HEK293 (cell line): ENCODE data around the gene CUEDC1.
A peak's percentile ranks its signal among the peaks of the same experiment; 100 is the strongest.

Experiments
- CTCF ChIA-PET: fragments of 350-600 bp; formaldehyde crosslinking; extraction: SDS; loops from one replicate; lab custom pipeline; 2021; ENCODE audit warnings: antibody characterized with exemption; lab: Yijun Ruan, JAX
- POLR2A ChIA-PET: fragments of 300-600 bp; formaldehyde crosslinking; extraction: SDS; loops from one replicate; lab custom pipeline; 2020; ENCODE audit warnings: antibody characterized with exemption, inconsistent platforms; lab: Yijun Ruan, JAX
- H3K27ac ChIP-seq: fragments of 200-500 bp; sonication (Bioruptor generic); 2 replicates; pipeline ENCODE4 v1.5.1; 2014; ENCODE audit warnings: low read depth, low read length, control low read depth, inconsistent platforms; ENCODE audit errors: extremely low read depth
- H3K36me3 ChIP-seq, 2 experiments: fragments of 200-500 bp in 1 of 2; sonication (Bioruptor generic) in 1 of 2; 1 replicate in 1 of 2; 2 replicates in 1 of 2; pipeline ENCODE4 v1.5.1; 2014 to 2017; ENCODE audit warnings: inconsistent platforms in 2 of 2, low read length in 2 of 2; ENCODE audit not compliant: control insufficient read depth in 2 of 2, insufficient read depth in 1 of 2
- H3K4me1 ChIP-seq: fragments of 200-500 bp; sonication (Bioruptor generic); 2 replicates; pipeline ENCODE4 v1.5.1; 2014; ENCODE audit warnings: mild to moderate bottlenecking, low read length, inconsistent platforms; ENCODE audit not compliant: control insufficient read depth, insufficient read depth
- H3K4me3 ChIP-seq: 2 replicates; pipeline ENCODE4 v1.5.1; 2011; ENCODE audit warnings: low read depth, mild to moderate bottlenecking, control low read depth, low read length, moderate library complexity
- H3K9me3 ChIP-seq: fragments of 200-500 bp; sonication (Bioruptor generic); 2 replicates; pipeline ENCODE4 v1.5.1; 2014; ENCODE audit warnings: low read depth, low read length, inconsistent platforms; ENCODE audit not compliant: control insufficient read depth, insufficient read depth
- KLF10 ChIP-seq: fragments of 450-650 bp; IDR thresholded peaks from 2 replicates; pipeline ENCODE4 v1.5.1; 2018; ENCODE audit warnings: missing biosample characterization, mild to moderate bottlenecking, missing genetic modification characterization
- RBAK ChIP-seq: fragments of 450-650 bp; formaldehyde crosslinking; IDR thresholded peaks from 2 replicates; pipeline ENCODE4 v1.5.1; 2016; ENCODE audit warnings: missing biosample characterization, missing genetic modification characterization
- REPIN1 ChIP-seq: fragments of 450-650 bp; formaldehyde crosslinking; IDR thresholded peaks from 2 replicates; pipeline ENCODE4 v1.5.1; 2017; ENCODE audit warnings: missing biosample characterization, missing genetic modification characterization, low read depth
- SCRT2 ChIP-seq: fragments of 450-650 bp; formaldehyde crosslinking; IDR thresholded peaks from 2 replicates; pipeline ENCODE4 v1.5.1; 2016; ENCODE audit warnings: missing biosample characterization, missing genetic modification characterization
- ZNF112 ChIP-seq: fragments of 450-650 bp; formaldehyde crosslinking; IDR thresholded peaks from 2 replicates; pipeline ENCODE4 v1.5.0; 2017; ENCODE audit warnings: missing biosample characterization, missing genetic modification characterization
- ZNF155 ChIP-seq: fragments of 450-650 bp; formaldehyde crosslinking; IDR thresholded peaks from 2 replicates; pipeline ENCODE4 v1.5.1; 2016; ENCODE audit warnings: missing biosample characterization, missing genetic modification characterization
- ZNF16 ChIP-seq: fragments of 450-650 bp; formaldehyde crosslinking; IDR thresholded peaks from 2 replicates; pipeline ENCODE4 v1.5.1; 2016; ENCODE audit warnings: low read depth, missing biosample characterization, missing genetic modification characterization
- ZNF184 ChIP-seq: fragments of 450-650 bp; IDR thresholded peaks from 2 replicates; pipeline ENCODE4 v1.5.1; 2018; ENCODE audit warnings: missing biosample characterization, mild to moderate bottlenecking, missing genetic modification characterization
- ZNF600 ChIP-seq: fragments of 450-650 bp; formaldehyde crosslinking; IDR thresholded peaks from 2 replicates; pipeline ENCODE4 v1.5.1; 2016; ENCODE audit warnings: missing biosample characterization, missing genetic modification characterization
- ZNF654 ChIP-seq: fragments of 450-650 bp; formaldehyde crosslinking; IDR thresholded peaks from 2 replicates; pipeline ENCODE4 v1.5.1; 2016; ENCODE audit warnings: low read depth, missing biosample characterization, missing genetic modification characterization
- ZNF660 ChIP-seq: fragments of 450-650 bp; IDR thresholded peaks from 2 replicates; pipeline ENCODE4 v1.5.1; 2018; ENCODE audit warnings: missing biosample characterization, mild to moderate bottlenecking, missing genetic modification characterization
- ZNF707 ChIP-seq: fragments of 450-650 bp; formaldehyde crosslinking; IDR thresholded peaks from 2 replicates; pipeline ENCODE4 v1.5.1; 2016; ENCODE audit warnings: missing biosample characterization, missing genetic modification characterization
- ZNF747 ChIP-seq: fragments of 450-650 bp; formaldehyde crosslinking; IDR thresholded peaks from 2 replicates; pipeline ENCODE4 v1.5.1; 2016; ENCODE audit warnings: missing biosample characterization, missing genetic modification characterization
- ZNF76 ChIP-seq: fragments of 450-650 bp; formaldehyde crosslinking; IDR thresholded peaks from 2 replicates; pipeline ENCODE4; 2016; ENCODE audit warnings: low read depth, missing biosample characterization, missing genetic modification characterization, borderline replicate concordance
- ZNF791 ChIP-seq: fragments of 450-650 bp; formaldehyde crosslinking; IDR thresholded peaks from 2 replicates; pipeline ENCODE4 v1.5.1; 2016; ENCODE audit warnings: missing biosample characterization, missing genetic modification characterization
- TF ChIP-seq, protein P1 (sequence below): fragments of 450-650 bp; formaldehyde crosslinking; IDR thresholded peaks from 2 replicates; pipeline ENCODE4 v1.5.1; 2016; ENCODE audit warnings: missing biosample characterization, missing genetic modification characterization
- TF ChIP-seq, protein P2 (sequence below): fragments of 450-650 bp; formaldehyde crosslinking; IDR thresholded peaks from 2 replicates; pipeline ENCODE4 v1.5.0; 2017; ENCODE audit warnings: missing biosample characterization, missing genetic modification characterization, borderline replicate concordance
- TF ChIP-seq, protein P3 (sequence below): fragments of 450-650 bp; formaldehyde crosslinking; IDR thresholded peaks from 2 replicates; pipeline ENCODE4 v1.5.1; 2016; ENCODE audit warnings: missing biosample characterization, missing genetic modification characterization
- TF ChIP-seq, protein P4 (sequence below): fragments of 450-650 bp; formaldehyde crosslinking; IDR thresholded peaks from 2 replicates; pipeline ENCODE4 v1.5.1; 2016; ENCODE audit warnings: missing biosample characterization, missing genetic modification characterization
- TF ChIP-seq, protein P5 (sequence below): fragments of 450-650 bp; formaldehyde crosslinking; IDR thresholded peaks from 2 replicates; pipeline ENCODE4 v1.5.1; 2016; ENCODE audit warnings: missing biosample characterization, missing genetic modification characterization, borderline replicate concordance

CUEDC1 gene

GRCh38 chr17:57999010-57999495 is 43.8 kb upstream of the CUEDC1 start (continued):
- TF ChIP-seq, protein P1, sequence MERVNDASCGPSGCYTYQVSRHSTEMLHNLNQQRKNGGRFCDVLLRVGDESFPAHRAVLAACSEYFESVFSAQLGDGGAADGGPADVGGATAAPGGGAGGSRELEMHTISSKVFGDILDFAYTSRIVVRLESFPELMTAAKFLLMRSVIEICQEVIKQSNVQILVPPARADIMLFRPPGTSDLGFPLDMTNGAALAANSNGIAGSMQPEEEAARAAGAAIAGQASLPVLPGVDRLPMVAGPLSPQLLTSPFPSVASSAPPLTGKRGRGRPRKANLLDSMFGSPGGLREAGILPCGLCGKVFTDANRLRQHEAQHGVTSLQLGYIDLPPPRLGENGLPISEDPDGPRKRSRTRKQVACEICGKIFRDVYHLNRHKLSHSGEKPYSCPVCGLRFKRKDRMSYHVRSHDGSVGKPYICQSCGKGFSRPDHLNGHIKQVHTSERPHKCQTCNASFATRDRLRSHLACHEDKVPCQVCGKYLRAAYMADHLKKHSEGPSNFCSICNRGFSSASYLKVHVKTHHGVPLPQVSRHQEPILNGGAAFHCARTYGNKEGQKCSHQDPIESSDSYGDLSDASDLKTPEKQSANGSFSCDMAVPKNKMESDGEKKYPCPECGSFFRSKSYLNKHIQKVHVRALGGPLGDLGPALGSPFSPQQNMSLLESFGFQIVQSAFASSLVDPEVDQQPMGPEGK (tag by site-specific recombination): no peak
- TF ChIP-seq RBAK (tag by site-specific recombination): no peak
- no peak for TF ChIP-seq ZNF76 (tag by site-specific recombination)
- no peak for TF ChIP-seq ZNF707
- no peak for TF ChIP-seq ZNF184 (tag by site-specific recombination)
- no peak for TF ChIP-seq ZNF155 (tag by site-specific recombination)
- no peak for TF ChIP-seq SCRT2 (tag by site-specific recombination)
- no peak for TF ChIP-seq ZNF791 (tag by site-specific recombination)
- no peak for TF ChIP-seq ZNF112 (tag by site-specific recombination)

DNA sequence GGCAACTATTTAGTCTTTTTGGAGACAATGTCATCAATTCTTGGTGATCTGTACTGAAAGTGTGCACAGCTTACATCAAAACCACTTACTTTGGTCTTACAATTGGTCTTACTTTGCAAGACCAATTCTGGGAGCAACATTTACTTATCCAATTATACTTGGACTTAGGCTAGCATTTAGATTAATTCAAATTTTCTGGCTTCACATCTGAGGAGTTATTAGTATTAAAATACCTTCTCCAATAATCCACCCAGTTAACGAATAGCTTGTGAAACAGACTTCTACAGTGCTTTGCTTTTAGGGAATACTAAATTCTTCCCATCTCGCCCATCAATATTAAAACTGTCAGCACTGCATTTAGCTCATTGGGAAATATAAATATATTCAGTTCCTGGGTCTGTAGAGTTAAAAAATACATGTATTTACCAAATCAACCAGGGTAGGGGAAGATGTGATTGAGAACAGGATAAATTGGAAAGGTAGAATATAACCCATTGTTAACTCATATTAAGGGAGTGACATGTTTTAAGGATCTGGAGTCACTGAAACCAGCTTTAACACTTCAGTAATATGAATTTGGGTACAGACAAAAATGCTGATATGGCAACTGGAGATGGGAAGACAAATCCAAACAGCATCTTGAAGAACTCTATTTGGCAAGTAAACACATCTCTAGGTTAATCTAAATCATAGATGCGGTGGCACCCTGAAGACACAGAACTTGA is 42.0 kb upstream of the CUEDC1 start:
- Histone ChIP-seq H3K27ac (no peak overlapping the region), H3K4me1 (no peaks in the 10 kb centered on the region), H3K4me3 (no peak overlapping the region), H3K9me3 (no peaks in the 10 kb centered on the region), H3K36me3 (peaks cover 32 to 66% of the 10 kb centered on the region in 2 experiments)
- POLR2A ChIA-PET: interaction anchor here (1.2 to 7.1 kb wide), 10 partner anchors 9 to 147 kb away, joined by 3 to 60 read pairs (median 11); partner anchors contain the start of genes DYNLL2, MRPS23, SRSF1 and VEZF1
- CTCF ChIA-PET: interaction anchor here (0.7 to 15.7 kb wide), 9 partner anchors 105 to 213 kb away, joined by 3 to 434 read pairs (median 12); partner anchors contain the start of gene MRPS23
- no peak for TF ChIP-seq KLF10 (tag by site-specific recombination)
- no peak for TF ChIP-seq ZNF747 (tag by site-specific recombination)
- TF ChIP-seq ZNF660: 0 out of 2 replicates have a peak, but pooled peaks have one; percentile 2
- TF ChIP-seq, protein P2, sequence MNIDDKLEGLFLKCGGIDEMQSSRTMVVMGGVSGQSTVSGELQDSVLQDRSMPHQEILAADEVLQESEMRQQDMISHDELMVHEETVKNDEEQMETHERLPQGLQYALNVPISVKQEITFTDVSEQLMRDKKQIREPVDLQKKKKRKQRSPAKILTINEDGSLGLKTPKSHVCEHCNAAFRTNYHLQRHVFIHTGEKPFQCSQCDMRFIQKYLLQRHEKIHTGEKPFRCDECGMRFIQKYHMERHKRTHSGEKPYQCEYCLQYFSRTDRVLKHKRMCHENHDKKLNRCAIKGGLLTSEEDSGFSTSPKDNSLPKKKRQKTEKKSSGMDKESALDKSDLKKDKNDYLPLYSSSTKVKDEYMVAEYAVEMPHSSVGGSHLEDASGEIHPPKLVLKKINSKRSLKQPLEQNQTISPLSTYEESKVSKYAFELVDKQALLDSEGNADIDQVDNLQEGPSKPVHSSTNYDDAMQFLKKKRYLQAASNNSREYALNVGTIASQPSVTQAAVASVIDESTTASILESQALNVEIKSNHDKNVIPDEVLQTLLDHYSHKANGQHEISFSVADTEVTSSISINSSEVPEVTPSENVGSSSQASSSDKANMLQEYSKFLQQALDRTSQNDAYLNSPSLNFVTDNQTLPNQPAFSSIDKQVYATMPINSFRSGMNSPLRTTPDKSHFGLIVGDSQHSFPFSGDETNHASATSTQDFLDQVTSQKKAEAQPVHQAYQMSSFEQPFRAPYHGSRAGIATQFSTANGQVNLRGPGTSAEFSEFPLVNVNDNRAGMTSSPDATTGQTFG (tag by site-specific recombination): no peak
- TF ChIP-seq, all 188 proteins: peak for 1

DNA sequence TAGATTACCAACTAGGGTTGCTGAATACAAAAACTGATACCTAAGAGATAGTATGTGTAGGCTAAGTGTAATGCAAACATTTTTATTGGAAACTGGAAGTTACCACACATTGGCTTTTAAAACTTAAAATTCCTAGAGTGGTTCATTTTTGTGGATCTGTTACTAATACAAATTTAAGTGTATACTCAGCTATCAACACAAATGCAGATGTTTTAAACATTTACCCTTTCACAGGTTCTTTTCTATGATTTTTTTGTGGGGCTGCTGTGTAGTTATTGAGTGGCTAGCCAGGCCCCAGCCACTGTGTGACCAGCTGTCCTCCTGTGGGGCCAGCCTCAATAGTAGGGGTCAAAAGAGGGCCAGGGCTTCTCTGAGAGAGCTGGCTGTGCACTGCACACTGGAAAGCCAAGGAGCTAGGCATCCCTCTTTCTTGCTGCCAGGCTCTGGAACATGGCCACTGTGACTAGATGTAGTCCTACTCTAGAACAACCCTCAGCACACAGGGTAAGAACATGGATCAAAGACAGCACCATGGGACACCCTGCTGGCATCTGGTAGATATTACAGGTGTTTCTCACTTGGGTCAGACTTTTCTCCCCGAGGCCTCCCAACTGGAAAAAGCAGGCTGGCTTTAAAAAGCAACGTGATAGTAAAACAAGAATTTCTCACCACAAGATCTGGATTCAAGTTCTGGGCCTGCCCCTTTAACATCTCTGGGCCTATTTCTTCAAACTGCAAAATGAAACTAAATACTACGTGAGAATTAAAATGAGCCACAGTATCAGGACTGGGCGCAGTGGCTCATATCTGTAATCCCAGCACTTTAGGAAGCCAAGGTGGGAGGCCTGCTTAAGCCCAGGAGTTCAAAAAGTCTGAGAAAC is 40.1 kb upstream of the CUEDC1 start:
- Histone ChIP-seq H3K27ac (no peak overlapping the region), H3K4me3 (no peak overlapping the region), H3K9me3 (no peaks in the 10 kb centered on the region), H3K36me3 (peaks cover 14 to 55% of the 10 kb centered on the region in 2 experiments), H3K4me1 (peaks cover 3% of the 10 kb centered on the region; the same call in 1 of the 2 replicates)
- ChIA-PET CTCF (interaction anchor here (0.6 to 15.7 kb wide), 20 partner anchors 9 to 870 kb away, joined by 3 to 434 read pairs (median 4); partner anchors contain the start of gene MRPS23), POLR2A (interaction anchor here (0.5 to 7.1 kb wide), 12 partner anchors 9 to 159 kb away, joined by 3 to 60 read pairs (median 4); partner anchors contain the start of genes MRPS23 and SRSF1)
- TF ChIP-seq ZNF654 (tag by site-specific recombination) (peak; percentile 76), REPIN1 (tag by site-specific recombination) (no peak), ZNF600 (0 out of 2 replicates have a peak, but pooled peaks have one; percentile 20), ZNF16 (tag by site-specific recombination) (no peak)
- TF ChIP-seq, protein P3, sequence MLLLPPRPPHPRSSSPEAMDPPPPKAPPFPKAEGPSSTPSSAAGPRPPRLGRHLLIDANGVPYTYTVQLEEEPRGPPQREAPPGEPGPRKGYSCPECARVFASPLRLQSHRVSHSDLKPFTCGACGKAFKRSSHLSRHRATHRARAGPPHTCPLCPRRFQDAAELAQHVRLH (tag by site-specific recombination): 0 out of 2 replicates have a peak, but pooled peaks have one; percentile 56
- TF ChIP-seq, protein P4, sequence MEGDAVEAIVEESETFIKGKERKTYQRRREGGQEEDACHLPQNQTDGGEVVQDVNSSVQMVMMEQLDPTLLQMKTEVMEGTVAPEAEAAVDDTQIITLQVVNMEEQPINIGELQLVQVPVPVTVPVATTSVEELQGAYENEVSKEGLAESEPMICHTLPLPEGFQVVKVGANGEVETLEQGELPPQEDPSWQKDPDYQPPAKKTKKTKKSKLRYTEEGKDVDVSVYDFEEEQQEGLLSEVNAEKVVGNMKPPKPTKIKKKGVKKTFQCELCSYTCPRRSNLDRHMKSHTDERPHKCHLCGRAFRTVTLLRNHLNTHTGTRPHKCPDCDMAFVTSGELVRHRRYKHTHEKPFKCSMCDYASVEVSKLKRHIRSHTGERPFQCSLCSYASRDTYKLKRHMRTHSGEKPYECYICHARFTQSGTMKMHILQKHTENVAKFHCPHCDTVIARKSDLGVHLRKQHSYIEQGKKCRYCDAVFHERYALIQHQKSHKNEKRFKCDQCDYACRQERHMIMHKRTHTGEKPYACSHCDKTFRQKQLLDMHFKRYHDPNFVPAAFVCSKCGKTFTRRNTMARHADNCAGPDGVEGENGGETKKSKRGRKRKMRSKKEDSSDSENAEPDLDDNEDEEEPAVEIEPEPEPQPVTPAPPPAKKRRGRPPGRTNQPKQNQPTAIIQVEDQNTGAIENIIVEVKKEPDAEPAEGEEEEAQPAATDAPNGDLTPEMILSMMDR: peak; percentile 55
- TF ChIP-seq, protein P5, sequence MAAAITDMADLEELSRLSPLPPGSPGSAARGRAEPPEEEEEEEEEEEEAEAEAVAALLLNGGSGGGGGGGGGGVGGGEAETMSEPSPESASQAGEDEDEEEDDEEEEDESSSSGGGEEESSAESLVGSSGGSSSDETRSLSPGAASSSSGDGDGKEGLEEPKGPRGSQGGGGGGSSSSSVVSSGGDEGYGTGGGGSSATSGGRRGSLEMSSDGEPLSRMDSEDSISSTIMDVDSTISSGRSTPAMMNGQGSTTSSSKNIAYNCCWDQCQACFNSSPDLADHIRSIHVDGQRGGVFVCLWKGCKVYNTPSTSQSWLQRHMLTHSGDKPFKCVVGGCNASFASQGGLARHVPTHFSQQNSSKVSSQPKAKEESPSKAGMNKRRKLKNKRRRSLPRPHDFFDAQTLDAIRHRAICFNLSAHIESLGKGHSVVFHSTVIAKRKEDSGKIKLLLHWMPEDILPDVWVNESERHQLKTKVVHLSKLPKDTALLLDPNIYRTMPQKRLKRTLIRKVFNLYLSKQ (tag by site-specific recombination): no peak
